Pulmonary artery endothelial cell (primary cell): ENCODE results near the gene MAN2A2. TPM values are rescaled to one million over a fixed set of nuclear protein-coding genes. Genes with fewer than 3 reads are reported as not detected.

Experiments used
- DNase-seq: peaks from one replicate; pipeline ENCODE4 v3.0.0-alpha.2; 2011; ENCODE audit warnings: low read depth, low spot score
- total RNA-seq: library from RNA; depleted of rRNA; stranded (reverse); fragments of >200 nt; gene quantifications from 2 replicates; pipeline ENCODE4 v1.2.3, GENCODE V29; 2014

Gene MAN2A2
- total RNA-seq, 1 donor from 2014 or later, result 19.8 TPM

GRCh38 chr15:90959894-90960293 lies 56.8 kb downstream of the MAN2A2 start:
- no peak for DNase-seq

- no peak for DNase-seq
These were observed 57.4 kb downstream of the MAN2A2 start for GRCh38 chr15:90960298-90961091.

- no peak for DNase-seq
These were observed 58.9 kb downstream of the MAN2A2 start for GRCh38 chr15:90962021-90962420.

- DNase-seq, result no peak
These were observed 63.2 kb downstream of the MAN2A2 start for GRCh38 chr15:90966262-90966661.

- no peak for DNase-seq
These were observed 64.1 kb downstream of the MAN2A2 start for GRCh38 chr15:90967206-90967605.

GRCh38 chr15:90968434-90968833 lies 65.3 kb downstream of the MAN2A2 start:
- no peak for DNase-seq

GRCh38 chr15:90970274-90970673 lies 67.2 kb downstream of the MAN2A2 start:
- no peak for DNase-seq

GRCh38 chr15:90972133-90972532 lies 69.0 kb downstream of the MAN2A2 start:
- DNase-seq, result no peak

Other genes with a start within 250 kb of the MAN2A2 start
- gene BLM, start 186.0 kb upstream of the MAN2A2 start, total RNA-seq, result 6.5 and 9.0 TPM in 2 replicates
- 69.8 and 73.1 TPM in 2 replicates for gene FURIN, start 34.7 kb upstream of the MAN2A2 start, total RNA-seq
- 60.5 and 76.2 TPM in 2 replicates for gene FES, start 18.8 kb upstream of the MAN2A2 start, total RNA-seq
- gene HDDC3, start 29.2 kb downstream of the MAN2A2 start, total RNA-seq, result 17.1 and 17.7 TPM in 2 replicates
- gene UNC45A, start 32.0 kb downstream of the MAN2A2 start, total RNA-seq, result 129 and 143 TPM in 2 replicates
- gene RCCD1, start 51.6 kb downstream of the MAN2A2 start, total RNA-seq, result 9.5 and 10.7 TPM in 2 replicates
- gene PRC1, start 91.2 kb downstream of the MAN2A2 start, total RNA-seq, result 139 and 270 TPM in 2 replicates
- gene VPS33B, start 119.3 kb downstream of the MAN2A2 start, total RNA-seq, result 14.1 and 14.9 TPM in 2 replicates
- gene SV2B, start 197.0 kb downstream of the MAN2A2 start, total RNA-seq, result not detected in 2 replicates